GM18505 (cell line): Measurements from ENCODE around the gene AFF3.

Experiments
- ATAC-seq: cut with Tn5 transposase; IDR thresholded peaks from one replicate; pipeline ENCODE4 v1.9.1; 2021; ENCODE audit not compliant: unreplicated experiment
- POLR2A ChIP-seq: IDR thresholded peaks from 4 replicates; pipeline ENCODE4 v1.6.1; 2011; ENCODE audit warnings: borderline replicate concordance; ENCODE audit not compliant: insufficient read depth, insufficient read length; ENCODE audit errors: extremely low read depth

Gene AFF3

GRCh38 chr2:99886418-99886817, 256.0 kb downstream of the AFF3 start:
- TF ChIP-seq POLR2A, result no peak

GRCh38 chr2:99883358-99883757, 259.0 kb downstream of the AFF3 start:
- TF ChIP-seq POLR2A, result no peak
- no peak for ATAC-seq

More at GRCh38 chr2:99886418-99886817, 256.0 kb downstream of the AFF3 start:
- ATAC-seq, result no peak

DNA sequence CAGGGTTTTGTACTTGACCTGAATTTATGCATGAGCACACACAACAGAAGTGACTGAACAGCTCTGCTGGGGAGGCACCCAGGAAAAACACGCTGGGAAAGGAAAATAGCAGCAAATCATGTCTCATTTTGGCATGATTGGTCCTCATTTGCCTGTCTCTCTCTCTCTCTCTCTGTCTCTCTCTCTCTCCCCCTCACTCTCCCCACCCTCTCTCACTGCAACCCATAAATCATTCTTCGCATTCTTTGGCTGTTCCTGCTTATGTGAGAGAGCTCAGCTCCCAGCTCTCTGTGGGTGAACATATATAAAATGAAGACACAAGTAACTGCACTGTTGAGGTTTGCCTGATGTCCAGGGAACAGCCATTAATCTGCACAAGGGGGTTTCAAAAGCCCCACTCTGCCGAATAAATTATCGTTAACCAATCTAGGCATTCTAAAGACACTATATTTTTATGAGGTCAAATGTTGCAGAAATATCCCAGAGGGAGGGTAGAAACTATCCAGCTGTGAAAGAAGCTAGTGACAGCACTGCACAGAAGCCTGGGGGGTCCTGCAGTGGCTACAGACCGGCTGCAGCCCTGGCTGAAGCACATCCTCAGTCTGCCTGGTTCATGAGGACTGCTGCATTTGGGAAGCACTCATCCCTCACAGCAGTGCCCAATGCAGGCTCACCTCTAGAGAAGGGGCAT, 260.3 kb downstream of the AFF3 start:
- ATAC-seq, result no peak
- no peak for TF ChIP-seq POLR2A

GRCh38 chr2:99880964-99881294, 261.5 kb downstream of the AFF3 start:
- no peak for ATAC-seq
- TF ChIP-seq POLR2A, result no peak

DNA sequence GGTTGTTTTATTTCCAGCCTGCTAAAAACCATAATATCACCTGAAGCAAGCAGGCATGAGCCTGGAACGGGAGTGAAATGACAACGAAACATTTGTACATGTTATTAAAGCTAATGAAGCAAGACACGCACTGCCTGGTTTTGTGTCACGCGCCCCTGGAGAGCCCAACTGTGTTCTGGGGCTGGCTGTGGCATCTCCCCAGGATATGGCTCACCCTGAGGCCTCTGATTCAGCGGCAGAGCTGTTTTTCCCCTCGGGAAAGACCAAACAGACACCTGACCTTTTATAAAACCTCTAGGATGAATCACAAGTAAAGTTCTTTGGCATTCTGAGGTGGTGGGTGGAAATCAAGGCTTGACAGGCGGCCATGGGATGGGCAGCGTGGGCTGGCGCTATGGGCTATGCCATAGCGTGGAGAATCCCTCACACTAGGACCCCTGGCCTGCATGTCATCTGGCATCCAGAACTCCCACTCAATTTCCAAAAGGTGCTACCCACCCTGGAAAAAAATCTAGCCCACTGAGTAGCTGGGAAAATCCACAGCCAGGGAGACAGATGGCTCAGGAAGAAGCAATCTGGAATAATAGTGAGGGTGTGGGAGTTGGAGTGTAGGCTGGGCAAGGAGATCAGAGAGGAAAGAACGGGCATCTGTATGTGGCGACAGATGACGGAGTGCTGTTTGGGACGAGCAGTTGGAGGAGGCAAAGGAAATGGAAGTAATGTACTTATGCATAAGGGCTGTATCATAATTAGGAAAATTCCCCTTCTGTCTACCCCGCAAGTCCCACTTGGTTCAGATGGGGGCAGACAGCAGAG, 262.0 kb downstream of the AFF3 start:
- TF ChIP-seq POLR2A, result no peak
- ATAC-seq, result no peak

GRCh38 chr2:99879481-99879880, 262.9 kb downstream of the AFF3 start:
- no peak for TF ChIP-seq POLR2A

GRCh38 chr2:99878581-99879350, 263.6 kb downstream of the AFF3 start:
- no peak for TF ChIP-seq POLR2A
- ATAC-seq, result no peak

More at GRCh38 chr2:99879481-99879880, 262.9 kb downstream of the AFF3 start:
- no peak for ATAC-seq

DNA sequence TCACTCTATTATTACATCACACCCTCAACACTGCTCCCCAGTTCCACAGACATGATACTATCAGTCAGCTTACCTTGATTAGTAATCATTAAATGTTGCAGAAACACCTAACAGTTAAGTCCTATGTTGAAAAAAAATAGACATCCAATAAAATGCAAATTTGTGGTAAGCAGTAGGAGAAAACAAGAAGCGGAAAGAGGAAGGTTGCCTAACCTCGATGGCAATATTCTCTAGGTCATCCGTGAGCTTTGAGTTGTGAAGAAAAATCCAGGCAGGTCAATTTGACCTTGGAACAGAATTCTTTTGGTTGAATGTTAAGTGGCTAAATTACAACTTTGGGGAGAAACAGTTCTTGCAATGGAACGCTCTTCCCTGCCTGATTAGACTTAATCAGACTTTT, 264.4 kb downstream of the AFF3 start:
- no peak for ATAC-seq
- no peak for TF ChIP-seq POLR2A

DNA sequence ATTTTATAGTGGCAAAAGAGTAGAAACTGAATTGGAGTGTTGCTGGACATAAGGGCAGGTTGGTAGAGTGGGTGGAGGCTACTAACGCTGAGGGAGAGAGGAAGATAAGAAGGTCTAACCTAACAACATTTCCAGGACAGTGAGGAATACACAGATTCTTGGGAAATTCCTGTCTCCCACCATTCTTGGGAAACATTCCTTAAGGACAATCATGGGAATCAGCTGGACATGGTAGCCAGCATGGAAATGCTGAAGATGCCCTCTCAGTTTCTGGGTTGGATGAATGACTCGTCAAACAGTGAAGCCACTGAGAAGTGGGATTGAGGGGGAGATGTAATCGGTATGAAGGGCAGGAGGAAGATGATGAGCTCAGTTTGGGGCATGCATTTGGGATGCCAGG, 265.4 kb downstream of the AFF3 start:
- no peak for TF ChIP-seq POLR2A
- no peak for ATAC-seq

DNA sequence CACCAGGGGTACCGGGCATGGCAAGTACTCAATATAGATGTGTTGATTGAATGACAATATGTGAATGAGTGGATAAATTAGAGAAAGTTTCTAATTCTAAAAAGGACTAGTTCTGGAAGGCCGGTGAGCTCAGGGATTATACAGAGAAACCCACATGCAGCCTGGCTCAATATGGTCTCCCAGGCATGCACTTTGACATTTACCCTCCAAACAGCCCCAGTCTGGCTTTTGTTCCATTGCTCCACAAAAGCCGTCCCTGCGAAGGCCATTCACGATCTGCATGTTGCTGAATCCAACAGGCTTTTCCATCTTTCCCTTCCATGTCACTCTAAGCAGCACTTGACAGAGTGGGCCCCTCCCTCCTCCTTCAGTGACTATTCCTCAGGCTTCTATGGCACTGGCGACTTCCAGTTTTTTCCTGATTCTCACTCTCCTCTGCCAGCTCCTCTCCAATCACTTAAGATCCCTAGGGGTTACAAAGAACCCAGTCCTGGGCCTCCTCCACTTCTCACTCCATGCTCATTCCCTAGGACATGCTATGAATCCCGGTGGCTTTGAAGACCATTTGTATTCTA, 266.7 kb downstream of the AFF3 start:
- no peak for ATAC-seq
- no peak for TF ChIP-seq POLR2A

GRCh38 chr2:99868260-99868659, 274.1 kb downstream of the AFF3 start:
- no peak for ATAC-seq
- TF ChIP-seq POLR2A, result no peak

GRCh38 chr2:99867770-99868169, 274.6 kb downstream of the AFF3 start:
- no peak for ATAC-seq
- no peak for TF ChIP-seq POLR2A
